Renal cortical epithelial cell (primary cell): ENCODE measurements around the gene CCDC194. TPM values are rescaled to one million over a fixed set of nuclear protein-coding genes. Genes with fewer than 3 reads are reported as not detected.
A peak's percentile ranks its signal among the peaks of the same experiment; 100 is the strongest.
"Not testable (repeated sequence)": the region's sequence is repeated elsewhere in the genome, so short reads cannot be mapped to it uniquely, and the experiment has no call there.

ENCODE experiments used
- DNase-seq: peaks from one replicate; pipeline ENCODE4 v3.0.0-alpha.2; 2011; ENCODE audit warnings: low read depth
- total RNA-seq: library from RNA; depleted of rRNA; stranded (reverse); fragments of >200 nt; gene quantifications from 2 replicates; pipeline ENCODE4 v1.2.3, GENCODE V29; 2014

Gene CCDC194
- total RNA-seq, 1 donor from 2014 or later: 0.20 TPM

DNA sequence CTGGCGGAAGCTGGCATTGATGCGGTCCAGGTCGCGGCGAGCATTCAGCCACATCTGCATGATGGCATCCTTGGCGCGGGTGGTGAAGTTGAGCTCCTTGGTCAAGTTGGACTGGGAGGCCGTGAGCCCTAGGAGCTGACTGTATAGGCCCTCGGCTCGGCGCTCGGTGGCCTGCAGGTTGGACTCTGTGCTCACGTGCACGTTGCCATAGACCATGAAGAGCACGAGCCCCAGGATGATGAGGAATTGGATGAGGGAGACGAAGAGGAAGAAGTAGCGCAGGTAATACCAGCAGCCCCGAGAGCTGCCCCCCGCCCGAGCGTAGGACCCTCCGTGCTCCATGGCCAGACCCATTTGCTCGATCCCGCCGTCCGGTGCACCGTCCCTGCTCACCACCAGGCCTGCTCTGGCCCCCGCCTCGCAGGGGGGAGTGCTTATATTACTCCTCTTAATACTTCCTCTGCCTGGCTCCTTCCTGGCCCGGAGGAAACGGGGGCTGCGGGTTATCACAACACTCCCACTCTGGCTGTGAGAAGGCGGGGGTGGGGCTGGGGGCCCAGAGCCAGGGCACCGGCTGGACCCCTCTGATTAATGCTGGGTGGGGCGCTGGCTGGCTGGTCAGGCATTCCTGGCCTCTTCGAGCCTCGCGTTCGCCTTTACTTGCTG, 16.9 kb downstream of the CCDC194 start, which contains the start of gene PLVAP:
TSS of gene PLVAP (minus strand) at position 408 of the 666 bp plus-strand sequence. CDS start at position 354, 54 bp downstream.
- no peak for DNase-seq

DNA sequence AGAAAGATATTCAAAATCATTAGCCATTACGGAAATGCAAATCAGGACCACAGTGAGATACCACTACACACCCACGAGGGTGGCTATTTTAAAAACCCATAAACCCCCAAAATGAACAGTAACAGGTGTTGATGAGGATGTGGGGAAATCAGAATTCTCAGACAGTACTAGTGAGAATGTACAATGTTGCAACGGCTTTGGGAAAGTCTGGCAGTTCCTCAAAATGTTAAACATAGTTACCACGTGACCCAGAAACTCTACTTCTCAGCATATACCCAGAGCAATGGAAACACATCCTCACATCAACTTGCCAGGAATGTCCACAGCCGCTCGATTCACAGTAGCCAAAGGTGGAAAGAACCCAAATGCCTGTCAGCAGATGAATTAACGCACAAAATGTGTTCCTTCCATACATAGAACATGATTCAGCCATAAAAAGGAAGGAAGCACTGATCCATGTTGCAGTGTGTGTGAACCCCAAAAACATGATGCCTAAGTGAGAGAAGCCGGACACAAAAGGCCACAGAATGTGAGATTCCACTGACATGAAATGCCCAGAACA, 23.9 kb downstream of the CCDC194 start:
- DNase-seq: no peak

DNA sequence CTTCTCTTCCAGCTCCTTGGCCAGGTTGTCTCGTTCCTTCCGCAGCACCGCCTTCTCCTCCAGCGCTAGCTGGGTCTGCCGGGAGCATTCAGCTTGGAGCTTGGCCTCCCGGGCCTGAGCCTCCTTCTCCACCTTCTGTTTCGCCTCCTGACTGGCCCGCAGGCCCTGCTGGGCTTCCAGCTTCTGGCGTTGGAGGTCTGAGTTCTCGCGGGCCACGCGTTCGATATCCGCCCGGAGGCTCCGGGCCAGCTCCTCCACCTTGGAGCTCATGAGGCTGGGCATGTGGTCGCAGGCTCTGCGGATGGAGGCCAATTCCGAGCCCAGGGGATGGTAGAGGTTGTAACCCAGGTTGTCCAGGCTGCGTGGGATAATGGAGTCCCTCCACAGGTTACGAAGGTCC, 28.6 kb downstream of the CCDC194 start:
- DNase-seq: no peak

DNA sequence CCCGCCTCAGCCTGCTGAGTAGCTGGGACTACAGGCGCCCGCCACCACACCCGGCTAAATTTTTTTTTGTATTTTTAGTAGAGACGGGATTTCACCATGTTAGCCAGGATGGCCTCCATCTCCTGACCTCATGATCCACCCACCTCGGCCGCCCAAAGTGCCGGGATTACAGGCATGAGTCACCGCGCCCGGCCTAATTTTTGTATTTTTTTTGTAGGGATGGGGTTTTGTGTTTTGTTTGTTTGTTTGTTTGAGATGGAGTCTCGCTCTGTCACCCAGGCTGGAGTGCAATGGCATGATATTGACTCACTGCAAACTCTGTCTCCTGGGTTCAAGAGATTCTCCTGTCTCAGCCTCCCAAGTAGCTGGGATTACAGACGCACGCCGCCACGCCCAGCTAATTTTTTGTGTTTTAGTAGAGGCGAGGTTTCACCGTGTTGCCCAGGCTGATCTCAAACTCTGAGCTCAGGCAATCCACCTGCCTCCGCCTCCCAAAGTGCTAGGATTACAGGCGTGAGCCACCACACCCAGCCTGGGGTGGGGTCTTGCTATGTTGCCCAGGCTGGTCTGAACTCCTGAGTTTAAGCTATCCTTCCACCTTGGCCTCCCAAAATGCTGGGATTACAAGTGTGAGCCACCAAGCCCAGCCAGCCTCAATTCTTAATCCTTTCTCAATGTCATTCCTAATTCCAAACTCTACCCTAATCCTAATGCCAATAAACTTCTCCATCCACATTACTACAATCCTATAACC, 30.0 kb downstream of the CCDC194 start:
- not testable (repeated sequence) for DNase-seq

DNA sequence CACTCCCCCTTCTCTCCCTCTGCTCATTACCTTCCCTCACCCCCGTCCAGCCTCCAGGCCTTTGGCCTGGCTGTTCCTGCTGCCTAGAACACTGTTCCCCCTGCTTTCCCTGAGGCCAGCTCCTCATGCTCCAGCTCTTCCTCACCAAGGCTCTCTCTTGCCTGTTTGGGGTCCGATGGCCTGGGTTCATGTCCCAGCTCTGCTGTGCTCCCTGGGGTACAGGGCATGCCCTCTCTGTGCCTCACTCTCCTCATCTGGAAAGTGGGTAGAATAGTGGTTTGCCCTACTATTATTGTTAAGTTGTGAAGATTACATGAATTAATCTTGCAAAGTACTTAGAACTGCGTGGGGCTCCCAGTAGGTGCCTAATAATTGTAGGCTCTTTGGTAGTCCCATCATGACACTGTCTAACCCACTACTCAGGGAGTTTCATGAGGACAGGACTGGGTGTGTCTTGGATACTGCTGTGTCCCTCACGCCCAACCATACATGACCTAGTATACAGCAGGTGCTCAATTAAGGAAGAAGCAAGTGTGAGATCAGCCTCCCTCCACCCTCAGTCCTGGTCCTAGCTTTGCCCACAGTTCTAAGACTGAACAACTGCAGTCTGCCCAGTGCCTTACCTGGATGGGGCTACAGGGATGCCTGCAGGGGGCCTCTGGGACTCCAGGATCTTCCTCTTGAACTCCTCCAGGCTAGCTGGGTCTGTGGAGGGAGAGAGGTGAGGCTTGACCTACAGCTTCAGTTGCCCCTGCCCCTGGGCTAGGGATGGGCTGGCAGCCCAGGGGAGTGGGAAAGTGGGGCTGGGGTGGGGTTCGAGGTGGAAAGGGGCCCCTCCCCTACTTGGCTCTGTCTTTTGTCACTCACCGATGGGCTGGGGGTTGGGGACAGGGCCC, 33.8 kb downstream of the CCDC194 start:
- DNase-seq: no peak

DNA sequence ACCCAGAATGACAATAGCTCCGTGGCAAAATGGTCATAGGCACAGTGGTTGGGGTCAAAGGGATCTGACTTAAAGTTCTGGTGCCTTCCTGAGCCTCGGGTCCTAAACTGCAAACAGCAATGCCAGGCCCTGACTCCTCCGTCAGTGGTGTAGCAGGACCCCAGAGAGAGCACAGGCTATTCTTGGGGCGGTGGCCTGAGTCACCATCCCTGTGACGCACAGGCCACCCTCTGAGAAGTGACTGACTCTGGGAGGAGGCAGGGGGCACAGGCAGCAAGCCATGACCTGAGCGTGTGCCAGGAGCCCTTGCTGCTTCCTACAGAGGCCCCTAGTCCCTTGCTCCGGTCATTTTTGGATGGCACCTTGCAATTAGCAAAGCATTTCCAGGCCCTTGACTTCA, 35.6 kb downstream of the CCDC194 start:
- no peak for DNase-seq

DNA sequence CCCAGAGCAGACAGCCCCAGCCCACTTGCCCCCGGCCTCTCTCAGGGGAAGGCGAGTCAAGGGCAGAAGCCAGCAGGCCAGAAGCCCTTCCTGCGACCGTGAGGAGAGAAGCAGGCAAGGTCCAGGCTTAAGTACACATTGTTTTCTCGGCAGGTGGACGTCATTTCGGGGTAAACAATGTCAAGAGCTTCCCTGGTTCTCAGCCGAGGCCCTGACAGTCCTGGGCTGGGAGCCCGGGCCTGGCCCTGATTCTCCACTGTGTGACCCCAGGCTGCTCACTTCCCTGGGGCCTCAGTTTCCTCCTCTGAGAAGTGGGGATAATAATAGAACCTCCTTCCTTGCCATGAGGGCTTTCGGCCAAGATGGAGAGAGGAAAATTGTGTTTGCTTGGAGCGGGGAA, 36.3 kb downstream of the CCDC194 start:
- DNase-seq: no peak

DNA sequence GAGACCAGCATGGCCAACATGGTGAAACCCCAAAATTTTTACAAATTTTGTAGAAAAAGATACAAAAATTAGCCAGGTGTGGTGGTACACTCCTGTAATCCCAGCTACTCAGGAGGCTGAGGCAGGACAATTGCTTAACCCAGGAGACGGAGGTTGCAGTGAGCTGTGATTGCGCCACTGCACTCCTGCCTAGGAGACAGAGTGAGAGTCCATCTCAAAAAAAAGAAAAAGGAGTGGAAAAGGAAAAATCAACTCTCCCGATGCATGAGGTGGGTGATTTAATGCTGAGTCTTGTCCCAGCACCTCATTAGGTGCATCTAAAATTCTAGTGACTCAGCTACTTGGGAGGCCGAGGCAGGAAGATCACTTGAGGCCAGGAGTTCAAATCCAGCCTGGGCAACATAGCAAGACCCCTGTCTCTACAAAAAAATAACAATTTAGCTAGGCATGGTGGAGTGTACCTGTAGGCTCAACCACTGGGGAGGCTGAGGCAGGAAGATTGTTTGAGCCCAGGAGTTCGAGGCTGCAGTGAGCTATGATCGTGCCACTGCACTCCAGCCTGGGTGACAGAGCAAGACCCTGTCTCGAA, 36.8 kb downstream of the CCDC194 start:
- DNase-seq: no peak

DNA sequence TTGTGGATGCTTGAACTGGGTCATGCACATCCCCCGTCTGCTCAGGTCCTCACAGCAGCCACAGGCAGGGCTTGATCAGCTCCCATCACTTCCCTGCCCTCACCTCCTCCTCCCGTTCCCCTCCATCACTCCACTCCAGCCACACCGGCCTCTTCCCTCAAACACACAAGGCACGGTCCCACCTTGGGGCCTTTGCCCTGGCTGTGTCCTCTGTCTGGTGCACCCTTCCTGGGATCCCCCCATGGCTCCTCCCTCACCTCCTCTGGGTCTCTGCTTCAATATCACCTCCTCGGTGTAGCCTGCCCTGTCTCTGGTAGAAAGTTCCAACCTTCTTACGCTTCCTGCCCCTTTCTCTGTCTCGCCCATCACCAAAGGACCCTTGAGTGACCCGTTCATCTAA, 40.6 kb downstream of the CCDC194 start:
- no peak for DNase-seq

DNA sequence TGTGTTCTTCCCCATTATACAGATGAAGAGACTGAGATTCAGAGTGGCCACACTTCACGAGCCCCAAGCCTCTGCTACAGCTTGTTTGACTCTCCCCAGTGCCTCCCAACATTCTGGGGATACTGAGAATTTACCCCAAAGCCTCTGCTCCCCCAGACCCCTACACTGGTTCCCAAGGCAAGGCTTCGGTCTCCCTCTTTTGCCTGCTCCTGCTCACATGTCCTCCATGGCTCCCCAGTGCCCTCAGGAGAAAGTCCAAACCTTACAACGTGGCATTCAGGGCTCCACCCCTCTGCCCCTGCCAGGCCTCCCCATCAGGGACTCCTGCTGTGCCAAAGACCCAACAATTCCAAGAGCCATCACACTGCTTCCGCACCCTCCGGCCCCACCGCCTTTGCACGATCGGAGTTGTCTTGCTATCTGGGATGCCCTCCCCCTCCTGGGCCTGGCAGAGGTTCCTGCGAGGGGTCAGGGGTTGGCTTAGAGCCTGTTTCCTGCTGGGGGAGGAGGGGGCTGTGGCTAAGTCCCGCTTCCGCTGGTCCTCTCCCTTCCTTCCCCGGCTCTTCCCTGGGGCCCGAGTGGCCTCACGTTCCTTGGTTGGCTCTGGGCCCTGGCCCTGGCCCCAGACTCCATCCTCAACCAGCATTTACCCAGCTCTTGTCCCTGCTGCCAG, 41.3 kb downstream of the CCDC194 start:
- DNase-seq: no peak

DNA sequence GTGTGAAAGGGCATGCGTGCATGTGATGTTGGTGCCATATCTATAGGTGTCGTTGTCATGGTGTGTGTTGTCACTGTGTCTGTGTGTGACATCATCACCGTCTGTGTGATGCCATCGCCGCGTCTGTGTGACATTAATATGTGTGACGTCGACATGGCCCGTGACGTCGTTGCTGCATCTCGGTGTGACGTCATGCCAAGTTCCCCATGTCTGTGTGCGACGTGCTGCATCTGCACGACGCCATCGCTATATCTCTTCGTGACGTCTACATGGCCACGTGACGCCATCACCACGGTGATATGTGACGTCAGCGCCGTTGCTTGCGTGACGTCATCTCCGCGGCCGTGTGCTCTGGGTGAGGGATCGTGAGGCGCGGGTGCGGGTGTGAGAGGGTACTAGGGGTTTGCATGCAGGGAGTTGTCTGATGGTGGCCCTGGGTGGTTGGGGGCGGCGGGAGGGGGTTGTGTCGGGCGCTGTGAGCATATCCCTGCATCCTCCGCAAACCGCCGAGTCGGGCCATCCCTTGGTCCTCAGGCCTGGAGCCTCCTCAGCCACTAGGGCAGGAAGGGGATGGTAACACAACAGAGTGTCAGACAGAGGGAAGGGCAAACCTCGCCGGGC, 42.1 kb downstream of the CCDC194 start:
- no peak for DNase-seq

DNA sequence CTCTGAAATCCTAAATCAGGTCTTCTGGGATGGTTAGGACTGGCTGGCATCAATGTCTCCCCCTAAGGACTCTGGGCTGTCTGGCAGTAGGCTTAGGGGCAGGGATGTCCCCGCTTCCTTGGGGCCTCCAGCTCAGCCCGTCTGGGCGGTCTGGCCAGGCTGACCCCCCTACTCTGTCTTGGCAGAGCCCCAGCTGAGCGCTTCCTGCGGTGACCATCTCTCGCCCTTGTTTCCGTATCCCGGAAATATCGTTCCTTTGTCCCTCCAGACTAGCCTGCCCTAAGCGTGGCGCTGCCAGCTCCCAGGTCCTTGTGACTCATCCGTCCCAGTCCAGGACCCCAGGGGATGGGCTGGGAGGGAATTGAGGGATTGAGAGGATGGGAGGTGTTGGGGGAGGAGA, 45.3 kb downstream of the CCDC194 start:
- DNase-seq: peak; percentile 23

DNA sequence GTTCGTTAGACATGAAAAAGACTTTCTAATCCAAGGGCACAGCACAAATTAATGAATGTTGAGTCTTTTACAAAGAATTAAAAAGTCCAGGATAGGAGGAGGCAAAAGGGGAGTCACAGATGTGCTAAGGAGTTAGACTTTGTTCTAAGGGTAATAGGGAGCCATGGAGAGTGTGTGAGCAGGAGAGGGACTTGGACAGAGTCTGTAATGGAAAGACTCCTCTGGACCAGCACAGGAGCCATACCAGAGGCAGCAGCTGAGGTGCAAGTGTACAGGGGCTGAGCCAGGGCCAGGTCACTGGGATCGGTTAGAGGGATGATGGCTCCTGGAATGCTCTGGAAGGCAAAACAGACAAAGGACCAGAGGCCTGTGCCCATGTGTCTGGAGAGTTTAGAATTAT, 46.1 kb downstream of the CCDC194 start:
- DNase-seq: no peak

DNA sequence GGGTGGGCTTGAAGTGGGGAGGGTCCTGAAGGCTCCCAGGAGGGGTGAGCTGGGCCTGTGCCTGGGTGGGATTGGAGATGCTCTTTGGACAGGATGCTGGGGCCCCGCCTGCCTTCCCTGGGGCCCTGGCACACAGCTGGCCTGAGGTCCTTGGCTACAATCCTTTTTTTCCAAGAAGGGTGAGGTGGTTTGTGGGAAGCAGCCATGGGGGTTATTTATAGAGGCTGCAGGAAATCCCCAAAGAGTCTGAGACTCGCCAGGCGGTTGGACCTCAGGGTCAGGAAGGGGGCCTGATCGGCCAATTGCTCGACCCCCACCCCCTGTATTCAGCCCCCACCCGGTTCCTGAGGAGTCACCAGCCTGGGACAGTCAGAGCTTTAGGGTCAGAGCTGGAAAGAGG, 46.6 kb downstream of the CCDC194 start:
- DNase-seq: no peak

DNA sequence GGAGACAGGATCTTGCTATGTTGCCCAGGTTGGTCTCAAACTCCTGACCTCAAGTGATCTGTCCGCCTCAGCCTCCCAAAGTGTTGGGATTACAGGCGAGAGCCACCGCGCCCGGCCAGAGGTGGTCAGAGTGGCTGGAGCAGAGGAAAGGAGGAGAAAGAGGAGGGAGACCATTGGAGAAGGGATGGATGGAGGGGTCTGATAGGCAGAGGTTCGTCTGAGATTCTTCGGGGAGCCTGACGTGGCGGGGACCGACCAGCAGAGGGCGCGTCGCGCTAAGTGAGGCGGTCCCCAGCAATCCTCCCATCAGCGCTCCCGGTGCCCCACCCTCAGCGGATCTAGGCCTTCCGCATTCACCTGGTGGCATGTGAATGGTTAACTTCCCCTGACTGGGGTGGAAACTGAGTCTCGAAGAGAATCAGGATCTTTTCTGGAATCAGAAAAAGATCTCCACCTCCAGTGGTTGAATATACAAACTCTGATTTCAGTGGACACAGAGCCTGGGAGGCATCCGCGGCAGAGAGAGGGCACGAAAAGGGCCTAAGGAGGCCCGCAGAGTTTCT, 47.8 kb downstream of the CCDC194 start:
- peak; percentile 16 for DNase-seq

DNA sequence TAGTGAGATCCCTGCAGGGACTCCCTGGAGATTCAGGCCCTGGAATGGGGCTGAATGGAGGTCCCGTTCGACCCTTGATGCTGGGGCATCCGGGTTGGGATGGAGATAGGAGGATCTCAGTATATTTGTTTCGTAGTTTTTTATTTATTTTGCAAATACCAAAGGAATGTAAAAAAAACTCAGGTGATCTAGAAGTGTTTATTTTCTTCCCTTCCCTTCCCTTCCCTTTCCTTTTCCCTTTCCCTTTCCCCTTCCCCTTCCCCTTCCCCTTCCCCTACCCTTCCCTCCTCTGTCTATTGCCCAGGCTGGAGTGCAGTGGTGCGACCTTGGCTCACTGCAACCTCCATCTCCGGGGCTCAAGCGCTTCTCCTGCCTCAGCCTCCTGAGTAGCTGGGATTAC, 52.2 kb downstream of the CCDC194 start:
- DNase-seq: no peak

DNA sequence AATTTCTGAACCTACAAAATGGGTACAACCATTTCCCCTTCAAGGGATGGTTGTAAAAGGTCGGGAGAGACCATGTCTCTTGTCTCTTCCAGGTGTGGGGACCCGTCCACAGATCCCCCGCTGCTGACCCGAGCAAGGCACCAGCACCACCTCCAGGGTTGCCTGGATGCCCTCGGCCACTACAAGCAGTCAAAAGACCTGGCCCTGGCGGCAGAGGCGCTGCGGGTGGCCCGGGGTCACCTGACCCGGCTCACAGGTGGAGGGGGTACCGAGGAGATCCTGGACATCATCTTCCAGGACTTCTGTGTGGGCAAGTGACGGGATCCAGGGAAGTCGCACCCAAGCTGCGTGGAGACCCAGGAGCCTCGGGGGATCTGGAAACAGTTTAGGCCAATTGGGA, 52.6 kb downstream of the CCDC194 start:
- DNase-seq: no peak

DNA sequence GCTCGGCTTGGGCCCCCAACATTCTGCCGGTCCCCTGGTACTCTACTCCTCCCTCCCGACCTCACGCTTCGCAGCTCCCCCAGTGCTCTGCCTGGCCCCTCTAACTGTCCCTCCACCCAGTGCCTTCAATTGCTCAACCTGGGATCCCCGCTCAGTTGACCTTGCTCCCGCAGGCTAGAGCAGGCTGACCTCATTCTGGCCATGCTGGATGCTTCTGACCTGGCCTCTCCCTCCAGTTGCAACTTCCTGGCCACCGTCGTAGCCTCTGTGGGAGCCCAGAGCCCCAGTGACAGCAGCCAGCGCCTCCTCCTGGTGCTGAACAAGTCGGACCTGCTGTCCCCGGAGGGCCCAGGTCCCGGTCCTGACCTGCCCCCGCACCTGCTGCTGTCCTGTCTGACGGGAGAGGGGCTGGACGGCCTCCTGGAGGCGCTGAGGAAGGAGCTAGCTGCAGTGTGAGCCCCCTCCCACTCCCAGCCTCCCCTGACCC, 53.1 kb downstream of the CCDC194 start:
- no peak for DNase-seq
